Hindlimb muscle (tissue), 1 donor: Measurements from ENCODE around the gene ENDOU. TPM values are rescaled to one million over a fixed set of nuclear protein-coding genes. Genes with fewer than 3 reads are reported as not detected.
A peak's percentile ranks its signal among the peaks of the same experiment; 100 is the strongest.

Experiments
- DNase-seq: peaks from one replicate; pipeline ENCODE4 v3.0.0-alpha.2; 2013
- polyA plus RNA-seq: library from polyadenylated mRNA; unstranded; fragments of 120-200 nt; gene quantifications from one replicate; pipeline ENCODE4 v1.2.1, GENCODE V29; 2013; ENCODE audit not compliant: insufficient read length

The ENDOU gene
- polyA plus RNA-seq, 1 donor, result 0.35 TPM

GRCh38 chr12:47721431-47721973 is 3.8 kb downstream of the ENDOU start:
- no peak for DNase-seq

GRCh38 chr12:47718531-47718930 is 6.8 kb downstream of the ENDOU start:
- DNase-seq, result no peak

- peak; percentile 83 for DNase-seq
These were observed 7.7 kb downstream of the ENDOU start for GRCh38 chr12:47717443-47718193.

DNA sequence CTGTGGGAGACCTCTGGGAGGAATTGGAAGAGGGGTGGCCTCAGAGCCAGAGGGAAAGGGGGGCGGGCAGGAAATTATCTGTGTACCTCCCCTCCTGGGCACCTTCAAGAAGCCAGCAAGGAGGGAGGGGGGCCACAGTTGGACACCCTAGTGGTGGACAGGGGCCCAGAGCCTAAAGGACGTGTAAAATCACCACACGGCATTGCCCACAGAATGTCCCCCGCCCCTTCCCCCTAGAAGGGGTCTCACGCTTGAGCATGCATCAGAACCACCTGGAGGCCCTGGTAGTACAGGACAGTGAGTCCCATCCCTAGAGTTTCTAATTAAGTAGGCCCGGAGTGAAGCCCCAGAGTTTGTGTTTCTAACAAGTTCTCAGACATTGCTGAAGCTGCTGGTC is 8.2 kb downstream of the ENDOU start:
- DNase-seq, result no peak

DNA sequence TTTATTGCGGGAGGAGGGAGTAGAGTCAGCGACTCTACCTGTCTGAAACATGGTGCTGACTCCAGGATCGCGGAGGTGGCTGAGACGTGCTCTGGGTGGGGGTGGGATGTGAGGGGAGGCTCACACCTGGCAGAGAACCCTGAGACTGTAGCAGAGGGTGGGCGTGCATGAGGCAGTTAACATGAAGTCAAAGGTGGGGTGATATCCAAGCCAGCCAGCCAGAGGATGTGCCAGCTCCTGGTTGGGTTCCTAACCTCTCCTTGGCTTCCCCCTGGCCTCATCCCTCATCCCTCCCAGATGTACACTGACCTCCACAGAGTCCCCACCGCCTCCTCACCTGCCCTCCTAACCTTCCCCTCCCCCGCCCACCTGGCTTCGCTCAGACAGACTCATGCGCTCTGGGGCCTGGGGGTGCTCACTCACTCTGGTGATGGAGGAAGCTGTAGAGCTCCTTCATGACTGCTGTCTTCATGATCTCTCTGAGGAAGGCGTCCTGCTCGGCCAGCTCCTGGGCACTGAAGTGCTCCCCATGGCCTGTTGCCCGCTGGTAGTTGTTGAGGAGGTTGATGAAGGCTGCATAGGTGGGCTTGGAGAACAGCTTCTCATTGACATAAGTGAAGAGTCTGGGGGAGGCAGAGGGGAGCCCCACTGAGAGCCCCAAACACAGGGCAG is 9.3 kb downstream of the ENDOU start:
- DNase-seq, result no peak

DNA sequence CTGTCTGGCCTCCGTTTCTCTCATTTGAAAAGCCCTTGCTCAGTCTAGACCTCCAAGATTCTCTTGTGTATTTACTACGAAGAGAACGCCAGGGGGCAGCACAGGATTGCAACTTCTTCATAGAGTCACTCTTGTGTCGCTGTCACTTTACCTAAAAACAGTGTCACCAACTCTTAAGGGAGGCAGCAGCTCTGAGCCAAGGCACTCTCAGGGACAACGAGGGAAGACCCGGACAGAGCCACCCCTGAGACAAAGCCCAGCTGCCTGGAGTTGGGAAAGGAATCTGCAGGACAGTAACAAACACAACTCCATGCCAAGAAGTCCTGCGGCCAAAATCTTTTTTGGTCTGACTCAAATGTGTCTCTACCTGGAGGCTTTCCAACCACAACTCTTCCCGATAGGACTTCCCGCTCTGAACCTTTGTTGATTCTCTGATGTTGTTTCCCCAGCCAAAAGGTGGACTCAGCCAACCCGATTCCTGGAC is 9.9 kb downstream of the ENDOU start:
- peak; percentile 82 for DNase-seq

- DNase-seq, result no peak
These were observed 10.4 kb downstream of the ENDOU start for GRCh38 chr12:47714826-47715386.

- DNase-seq, result no peak
These were observed 13.1 kb downstream of the ENDOU start for GRCh38 chr12:47712171-47712570.

DNA sequence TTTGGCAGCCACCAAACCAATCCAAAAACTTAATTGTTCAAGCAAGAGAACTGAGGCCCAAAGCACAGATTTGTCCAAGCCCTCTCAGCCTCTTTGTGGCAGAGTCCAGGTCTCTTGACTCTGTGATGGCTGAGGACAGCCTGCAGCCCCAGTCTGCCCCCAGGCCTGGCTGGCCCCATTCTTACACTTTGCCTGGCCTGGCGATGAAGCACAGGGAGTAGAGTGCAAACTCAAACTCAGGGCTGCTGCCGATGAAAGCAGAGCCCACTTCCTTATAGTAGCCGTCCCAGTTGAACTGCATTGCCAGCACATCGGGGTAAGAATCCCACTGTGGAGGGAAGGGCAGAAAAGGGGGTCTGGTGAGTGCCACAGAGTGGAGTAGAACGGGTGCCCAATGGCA is 13.8 kb downstream of the ENDOU start:
- no peak for DNase-seq

DNA sequence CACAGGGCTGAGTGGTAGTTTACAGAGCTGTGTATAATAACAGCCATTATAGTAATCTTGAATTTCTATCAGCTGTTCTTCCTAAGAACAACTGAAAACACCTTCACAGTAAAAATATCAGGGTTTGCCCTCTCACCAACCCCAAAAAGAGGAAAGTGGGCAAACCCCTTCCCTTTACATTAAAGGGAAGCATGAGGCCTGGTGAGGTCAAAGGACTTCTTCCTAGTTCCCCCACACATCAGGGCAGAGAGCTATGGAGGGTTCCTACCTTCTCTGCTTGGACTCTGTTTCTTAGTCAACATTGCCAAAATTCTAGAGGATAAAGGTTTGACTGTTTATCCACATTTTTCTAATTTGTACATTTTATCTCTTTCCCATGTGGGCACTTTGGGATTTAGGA is 15.0 kb downstream of the ENDOU start:
- DNase-seq, result no peak

- no peak for DNase-seq
These were observed 15.6 kb downstream of the ENDOU start for GRCh38 chr12:47709671-47710070.

GRCh38 chr12:47709237-47709636 is 16.1 kb downstream of the ENDOU start:
- DNase-seq, result no peak

DNA sequence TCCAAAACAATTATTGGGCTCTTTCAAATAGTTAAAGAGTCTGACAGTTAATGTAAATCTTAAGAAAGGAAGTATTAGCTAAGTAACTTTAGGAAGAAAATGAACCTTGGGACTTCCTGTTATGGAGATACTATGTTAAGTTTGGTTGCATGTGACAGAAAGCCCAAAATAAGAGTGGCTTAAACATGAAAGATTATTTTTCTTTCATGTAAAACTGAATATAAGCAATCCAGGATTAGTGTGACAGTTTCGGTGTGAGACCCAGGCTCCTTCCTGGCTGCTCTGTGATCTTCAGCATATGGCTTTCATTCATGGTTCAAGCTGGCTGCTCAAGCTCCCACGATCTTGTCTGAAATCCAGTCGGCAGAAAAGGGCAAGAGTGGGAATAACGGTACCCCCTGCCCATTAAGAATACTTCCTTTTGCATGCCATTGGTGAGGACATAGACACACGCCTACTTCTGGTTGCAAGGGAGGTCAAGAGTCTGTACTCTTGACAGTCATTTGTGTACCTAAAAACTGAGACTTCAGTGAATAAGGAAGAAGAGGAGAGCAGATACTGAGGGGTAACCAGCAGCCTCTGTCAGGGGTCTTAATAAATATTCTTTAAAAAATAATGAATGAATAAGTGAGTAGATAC is 17.3 kb downstream of the ENDOU start:
- no peak for DNase-seq

DNA sequence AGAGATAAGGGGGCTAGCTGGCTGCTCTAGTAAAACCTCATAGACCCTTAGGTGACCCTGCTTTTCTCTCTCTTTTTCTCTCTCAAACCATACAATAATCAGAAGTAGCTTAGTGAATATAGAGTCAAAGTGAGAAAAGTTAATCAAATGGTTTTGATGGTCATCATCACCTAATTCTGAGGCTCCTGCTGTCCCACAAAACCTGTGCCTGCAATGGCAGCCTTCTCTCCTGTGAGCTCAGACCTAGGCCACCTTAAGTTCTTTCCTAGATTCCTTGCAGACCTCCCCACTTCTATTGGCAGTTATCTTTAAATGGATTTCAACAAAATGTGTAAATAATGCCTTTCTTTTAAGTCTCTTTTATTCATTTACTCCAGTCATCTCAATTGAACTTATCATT is 17.9 kb downstream of the ENDOU start:
- no peak for DNase-seq

DNA sequence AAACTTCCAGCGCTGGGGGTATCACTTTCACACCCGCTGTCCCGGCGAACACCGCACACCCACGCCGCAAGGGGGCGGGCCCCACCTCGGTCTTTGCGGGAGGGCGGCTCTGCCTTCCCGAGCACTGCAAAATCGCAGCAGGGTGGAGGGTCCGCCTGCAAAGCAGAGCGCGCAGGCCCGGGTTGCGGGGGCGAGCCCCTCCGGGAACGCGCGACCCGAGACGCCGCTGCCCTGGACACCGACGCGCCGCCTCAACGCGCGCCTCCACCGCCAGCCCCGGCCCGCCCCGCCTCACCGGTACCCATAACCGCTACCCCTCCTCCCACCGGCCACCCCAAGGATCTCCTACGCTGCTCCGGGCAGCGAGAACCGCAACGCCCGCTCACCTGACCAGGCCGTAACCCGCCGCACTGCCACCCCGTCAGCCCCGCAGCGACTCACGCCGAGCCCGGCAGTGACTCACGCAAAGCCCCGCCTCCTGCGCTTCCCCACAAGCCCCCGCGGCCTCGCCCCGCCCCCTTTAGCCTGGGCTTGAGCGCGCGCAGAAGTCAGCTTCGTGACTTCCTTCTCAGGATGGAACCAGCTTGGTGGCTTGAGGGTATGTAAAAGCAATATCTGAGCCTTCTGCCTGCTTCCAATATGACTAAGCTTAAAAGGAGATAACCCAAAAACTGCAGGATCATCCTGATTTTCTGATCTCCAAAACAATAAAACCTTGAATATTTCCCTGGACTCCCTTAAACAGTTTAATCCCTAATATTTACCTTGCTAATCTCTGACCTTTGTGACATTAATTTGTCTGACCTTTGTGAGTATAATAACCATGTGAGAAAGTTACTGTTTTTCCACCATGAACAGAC is 19.5 kb downstream of the ENDOU start, which contains the start of gene RPAP3:
TSS of gene RPAP3 (minus strand) at position 465 of the 860 bp plus-strand sequence. CDS start 3,190 bp downstream, outside the sequence.
- DNase-seq, result peak; percentile 96

DNA sequence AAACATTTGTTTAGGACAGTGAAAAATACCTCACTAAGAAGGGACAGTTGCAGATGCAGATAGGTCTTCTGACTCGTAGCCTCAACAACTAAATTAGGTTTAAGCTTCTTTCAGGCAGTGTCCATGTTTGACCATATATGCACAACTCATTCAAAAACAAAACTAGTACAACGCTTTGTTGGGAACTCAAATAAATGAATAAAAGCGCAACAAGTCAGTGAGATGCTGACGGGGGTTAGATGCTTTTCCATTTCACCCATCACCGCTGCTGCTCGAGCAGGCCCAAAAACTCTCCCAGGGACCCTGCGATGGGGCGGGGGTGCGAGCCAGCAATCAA is 20.1 kb downstream of the ENDOU start:
- DNase-seq, result no peak

DNA sequence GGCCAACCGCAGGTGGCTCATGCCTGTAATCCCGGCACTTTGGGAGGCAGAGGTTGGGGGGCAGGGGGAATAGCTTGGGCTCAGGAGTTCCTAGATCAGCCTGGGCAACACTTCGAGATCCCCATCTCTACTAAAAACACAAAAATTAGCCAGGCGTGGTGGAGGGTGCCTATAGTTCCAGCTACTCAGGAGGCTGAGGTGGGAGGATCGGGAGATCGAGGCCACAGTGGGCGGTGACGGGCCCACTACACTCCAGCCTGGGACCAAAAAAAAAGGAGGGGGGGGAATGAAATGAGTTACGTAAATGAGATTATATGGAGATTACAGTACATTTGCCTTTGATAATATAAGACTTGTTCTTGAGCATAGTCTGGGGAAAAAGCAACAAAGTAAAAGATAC is 20.6 kb downstream of the ENDOU start:
- no peak for DNase-seq

DNA sequence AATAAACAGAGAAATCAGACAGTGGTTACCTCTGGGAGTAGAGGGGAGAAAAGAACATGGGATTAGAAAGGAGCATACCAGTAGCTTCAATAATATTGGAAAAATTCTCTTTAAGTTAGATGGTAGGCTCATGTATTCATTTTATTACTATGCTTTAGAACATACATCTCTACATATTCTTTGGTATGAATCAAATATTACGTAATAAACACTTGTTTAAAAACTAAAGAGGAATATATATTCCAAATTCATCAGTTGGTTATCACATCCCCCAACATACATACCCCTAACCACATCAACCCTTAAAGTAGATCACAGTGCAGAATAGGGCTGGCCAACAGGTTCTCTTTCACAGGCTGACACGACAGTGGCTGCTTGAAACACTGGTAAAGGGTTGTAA is 25.0 kb downstream of the ENDOU start:
- no peak for DNase-seq

DNA sequence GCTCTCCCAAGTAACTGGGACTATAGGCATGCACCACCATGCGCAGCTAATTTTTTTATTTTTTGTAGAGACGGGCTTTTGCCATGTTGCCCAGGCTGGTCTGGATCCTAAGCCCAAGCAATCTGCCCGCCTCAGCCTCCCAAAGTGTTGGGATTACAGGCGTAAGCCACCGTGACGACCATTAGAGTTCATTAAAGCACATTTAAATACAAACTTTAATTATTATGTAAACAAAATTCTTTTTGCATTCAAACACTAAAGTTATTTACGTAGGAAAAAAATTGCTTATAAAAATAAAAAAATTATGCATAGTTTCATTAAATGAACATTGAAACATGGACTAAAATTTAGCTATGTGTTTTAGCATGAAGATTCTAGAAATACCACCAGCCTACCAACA is 26.7 kb downstream of the ENDOU start:
- DNase-seq, result no peak

DNA sequence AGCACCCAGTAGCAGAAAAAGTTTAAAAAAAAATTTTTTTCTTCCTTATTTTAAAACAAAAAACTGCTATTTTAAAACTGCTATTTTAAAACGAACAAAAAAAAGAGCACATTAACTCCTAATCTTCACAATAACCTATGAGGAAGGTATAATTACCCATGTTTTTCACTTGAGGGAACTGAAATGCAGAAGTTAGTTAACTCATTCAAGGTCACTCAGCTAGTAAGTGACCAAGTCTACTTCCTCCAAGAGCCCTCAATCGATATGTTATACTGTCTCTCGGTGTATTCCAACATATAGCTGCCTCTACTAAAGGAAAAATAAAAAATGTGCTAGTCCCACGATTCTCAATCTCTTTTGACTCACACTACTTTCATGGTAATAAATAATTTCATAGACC is 27.2 kb downstream of the ENDOU start:
- DNase-seq, result no peak

- DNase-seq, result no peak
These were observed 36.1 kb downstream of the ENDOU start for GRCh38 chr12:47689215-47689614.

DNA sequence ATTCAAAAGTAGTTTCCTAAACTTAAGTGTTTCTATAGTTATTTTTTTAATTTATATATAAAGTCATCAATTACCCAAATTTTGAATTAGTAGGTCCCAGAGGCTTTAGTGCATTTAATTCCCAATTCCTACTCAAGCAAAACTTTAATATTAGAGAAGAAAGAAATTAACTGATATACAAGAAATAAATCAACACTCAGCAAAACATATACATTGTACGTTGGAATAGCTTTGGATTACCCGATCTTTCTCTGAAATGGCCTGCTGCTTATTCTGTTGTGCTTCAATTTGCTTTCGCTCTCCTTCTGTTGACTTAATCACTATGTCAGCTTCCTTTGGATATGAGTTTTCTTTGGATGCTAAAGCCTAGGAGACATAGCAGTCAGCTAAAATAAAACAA is 37.7 kb downstream of the ENDOU start:
- no peak for DNase-seq
